ENCODE data around the gene TNPO1.

DNA sequence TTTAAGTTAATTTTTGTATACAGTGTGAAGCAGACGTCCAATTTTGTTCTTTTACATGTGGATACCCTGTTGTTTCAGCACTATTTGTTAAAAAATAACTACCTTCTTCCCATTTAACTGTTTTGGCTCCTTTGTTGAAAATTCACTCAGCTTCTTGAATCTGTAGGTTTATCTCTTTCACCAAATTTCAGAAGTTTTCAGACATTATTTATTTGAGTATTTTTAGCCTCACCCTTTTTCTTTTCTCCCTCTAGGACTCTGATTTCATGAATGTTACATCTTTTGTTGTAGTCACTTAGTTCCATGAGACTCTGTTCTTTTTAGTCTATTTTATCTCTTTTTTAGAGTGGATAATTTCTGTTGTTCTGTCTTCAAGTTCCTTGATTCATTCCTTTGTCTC is 4.6 kb upstream of the TNPO1 start:
- no peak for TF ChIP-seq POLR2AphosphoS5 (IDR thresholded peaks at IDR 0.05; ENCODE audit: low read depth, low read length)
- TF ChIP-seq POLR2A (IDR thresholded peaks at IDR 0.05; ENCODE audit: low read depth, low read length) = no peak
- no peak for TF ChIP-seq TAF1 (IDR thresholded peaks at IDR 0.05; ENCODE audit: borderline replicate concordance, low read depth, low read length)

All from GM12892 (cell line).